SK-N-SH treated with all-trans-retinoic acid at 6 μM for 48 hours (cell line): ENCODE data around the gene TPM4.

Source experiments
- ATAC-seq: fragments of 200-7000 bp; cut with Tn5 transposase; 3 replicates; pipeline ENCODE4 v1.9.1; 2020; ENCODE audit warnings: mild to moderate bottlenecking, moderate library complexity
- ARNTL ChIP-seq: fragments of 450-650 bp; formaldehyde crosslinking; IDR thresholded peaks from 2 replicates; pipeline ENCODE4 v1.5.0; 2020; ENCODE audit warnings: low read depth, mild to moderate bottlenecking, moderate library complexity, borderline replicate concordance
- BACH2 ChIP-seq: fragments of 250-450 bp; sonication (Bioruptor Pico); IDR thresholded peaks from 2 replicates; pipeline ENCODE4 v1.9.0; 2021; ENCODE audit warnings: mild to moderate bottlenecking, borderline replicate concordance
- CSDC2 ChIP-seq: fragments of 250-450 bp; sonication (Bioruptor Pico); IDR thresholded peaks from 2 replicates; pipeline ENCODE4 v1.5.0; 2020; ENCODE audit warnings: mild to moderate bottlenecking, moderate library complexity
- CSRNP3 ChIP-seq: fragments of 250-450 bp; sonication (Bioruptor Pico); IDR thresholded peaks from 2 replicates; pipeline ENCODE4 v1.5.1; 2021; ENCODE audit warnings: mild to moderate bottlenecking, moderate library complexity
- ESRRG ChIP-seq: fragments of 250-450 bp; sonication (Bioruptor Pico); IDR thresholded peaks from 2 replicates; pipeline ENCODE4 v1.6.1; 2021; ENCODE audit warnings: mild to moderate bottlenecking
- GLIS3 ChIP-seq: fragments of 250-450 bp; sonication (Bioruptor Pico); IDR thresholded peaks from 2 replicates; pipeline ENCODE4 v1.5.0; 2020; ENCODE audit warnings: mild to moderate bottlenecking, moderate library complexity
- ISL1 ChIP-seq: fragments of 250-450 bp; sonication (Bioruptor Pico); IDR thresholded peaks from 2 replicates; pipeline ENCODE4 v2.1.2; 2022; ENCODE audit warnings: mild to moderate bottlenecking, moderate library complexity
- OSR1 ChIP-seq: fragments of 250-450 bp; sonication (Bioruptor Pico); IDR thresholded peaks from 2 replicates; pipeline ENCODE4 v1.8.0; 2022; ENCODE audit warnings: moderate library complexity, mild to moderate bottlenecking, inconsistent platforms
- POU6F1 ChIP-seq: fragments of 250-450 bp; sonication (Bioruptor Pico); IDR thresholded peaks from 2 replicates; pipeline ENCODE4 v1.8.0; 2021; ENCODE audit warnings: low read depth, mild to moderate bottlenecking, moderate library complexity, borderline replicate concordance
- PPARA ChIP-seq: fragments of 250-450 bp; sonication (Bioruptor Pico); IDR thresholded peaks from 2 replicates; pipeline ENCODE4 v1.5.0; 2020; ENCODE audit warnings: mild to moderate bottlenecking, borderline replicate concordance
- RARB ChIP-seq: fragments of 250-450 bp; sonication (Bioruptor Pico); IDR thresholded peaks from 2 replicates; pipeline ENCODE4 v1.8.0; 2021; ENCODE audit warnings: mild to moderate bottlenecking, moderate library complexity
- SNAI2 ChIP-seq: fragments of 250-450 bp; sonication (Bioruptor Pico); IDR thresholded peaks from 2 replicates; pipeline ENCODE4 v1.5.0; 2020; ENCODE audit warnings: mild to moderate bottlenecking, moderate library complexity
- ZC3H10 ChIP-seq: fragments of 250-450 bp; sonication (Bioruptor Pico); IDR thresholded peaks from 2 replicates; pipeline ENCODE4 v1.5.1; 2021; ENCODE audit warnings: mild to moderate bottlenecking, moderate library complexity
- ZFP3 ChIP-seq: fragments of 250-450 bp; sonication (Bioruptor Pico); IDR thresholded peaks from 2 replicates; pipeline ENCODE4 v1.5.0; 2020; ENCODE audit warnings: mild to moderate bottlenecking, moderate library complexity
- ZFP30 ChIP-seq: fragments of 450-650 bp; formaldehyde crosslinking; IDR thresholded peaks from 2 replicates; pipeline ENCODE4 v1.5.0; 2022; ENCODE audit warnings: mild to moderate bottlenecking, moderate library complexity
- ZNF565 ChIP-seq: fragments of 450-650 bp; formaldehyde crosslinking; conservative IDR thresholded peaks from 2 replicates; pipeline ENCODE4 v1.5.0; 2020; ENCODE audit warnings: low read depth, mild to moderate bottlenecking, moderate library complexity
- ZNF70 ChIP-seq: fragments of 450-650 bp; formaldehyde crosslinking; IDR thresholded peaks from 2 replicates; pipeline ENCODE4 v1.5.0; 2020; ENCODE audit warnings: mild to moderate bottlenecking, moderate library complexity
- ZNF8 ChIP-seq: fragments of 450-650 bp; formaldehyde crosslinking; IDR thresholded peaks from 2 replicates; pipeline ENCODE4 v1.5.0; 2020; ENCODE audit warnings: mild to moderate bottlenecking, moderate library complexity
- TF ChIP-seq, protein P1 (sequence below): fragments of 250-450 bp; sonication (Bioruptor Pico); IDR thresholded peaks from 2 replicates; pipeline ENCODE4 v1.5.1; 2020; ENCODE audit warnings: low read depth, mild to moderate bottlenecking, moderate library complexity
- TF ChIP-seq, protein P2 (sequence below): fragments of 250-450 bp; sonication (Bioruptor Pico); IDR thresholded peaks from 2 replicates; pipeline ENCODE4 v1.8.0; 2020; ENCODE audit warnings: mild to moderate bottlenecking, moderate library complexity, borderline replicate concordance
- TF ChIP-seq, protein P3 (sequence below): fragments of 250-450 bp; sonication (Bioruptor Pico); IDR thresholded peaks from 2 replicates; pipeline ENCODE4 v1.5.0; 2020; ENCODE audit warnings: mild to moderate bottlenecking, moderate library complexity

Gene TPM4

GRCh38 chr19:16041991-16042386 is 34.3 kb upstream of the TPM4 start:
- no peak for ATAC-seq
- TF ChIP-seq OSR1 (CRISPR knock-in tag) = no peak
- TF ChIP-seq ZNF8 (CRISPR knock-in tag) = no peak
- no peak for TF ChIP-seq BACH2 (CRISPR knock-in tag)
- TF ChIP-seq, protein P1, sequence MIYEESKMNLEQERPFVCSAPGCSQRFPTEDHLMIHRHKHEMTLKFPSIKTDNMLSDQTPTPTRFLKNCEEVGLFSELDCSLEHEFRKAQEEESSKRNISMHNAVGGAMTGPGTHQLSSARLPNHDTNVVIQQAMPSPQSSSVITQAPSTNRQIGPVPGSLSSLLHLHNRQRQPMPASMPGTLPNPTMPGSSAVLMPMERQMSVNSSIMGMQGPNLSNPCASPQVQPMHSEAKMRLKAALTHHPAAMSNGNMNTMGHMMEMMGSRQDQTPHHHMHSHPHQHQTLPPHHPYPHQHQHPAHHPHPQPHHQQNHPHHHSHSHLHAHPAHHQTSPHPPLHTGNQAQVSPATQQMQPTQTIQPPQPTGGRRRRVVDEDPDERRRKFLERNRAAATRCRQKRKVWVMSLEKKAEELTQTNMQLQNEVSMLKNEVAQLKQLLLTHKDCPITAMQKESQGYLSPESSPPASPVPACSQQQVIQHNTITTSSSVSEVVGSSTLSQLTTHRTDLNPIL = no peak

DNA sequence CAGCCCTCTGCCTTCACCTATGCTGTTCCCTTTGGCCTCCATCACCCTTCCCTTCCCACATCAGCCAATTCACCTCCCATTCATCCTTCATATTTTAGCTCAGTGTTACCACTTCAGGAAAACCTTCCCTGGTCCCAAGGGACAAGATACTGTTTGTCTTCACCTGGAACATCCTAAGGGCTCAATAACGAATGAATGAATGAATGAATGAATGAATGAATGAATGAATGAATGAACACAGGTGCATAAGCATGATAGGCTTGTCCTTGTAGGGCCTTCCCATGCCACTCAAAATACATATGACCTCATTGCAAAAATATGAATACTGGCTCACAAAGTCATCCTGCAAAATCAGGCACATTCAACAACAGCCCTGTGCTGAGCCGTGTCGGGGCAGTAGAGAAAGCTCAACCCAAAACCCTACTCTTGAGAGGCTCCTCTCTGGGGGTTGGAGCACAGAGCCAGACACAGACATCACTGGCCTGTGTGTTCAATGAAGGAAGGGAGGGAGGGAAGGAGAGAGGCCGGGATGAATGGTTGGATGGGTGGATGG is 33.7 kb upstream of the TPM4 start:
- no peak for ATAC-seq
- no peak for TF ChIP-seq ZFP30
- TF ChIP-seq RARB (CRISPR knock-in tag) = no peak
- TF ChIP-seq ARNTL (CRISPR knock-in tag) = no peak
- no peak for TF ChIP-seq ZC3H10

- no peak for ATAC-seq
- no peak for TF ChIP-seq RARB (CRISPR knock-in tag)
- TF ChIP-seq OSR1 (CRISPR knock-in tag) = no peak
- TF ChIP-seq CSDC2 (CRISPR knock-in tag) = no peak
- TF ChIP-seq CSRNP3 (CRISPR knock-in tag) = no peak
- TF ChIP-seq, protein P2, sequence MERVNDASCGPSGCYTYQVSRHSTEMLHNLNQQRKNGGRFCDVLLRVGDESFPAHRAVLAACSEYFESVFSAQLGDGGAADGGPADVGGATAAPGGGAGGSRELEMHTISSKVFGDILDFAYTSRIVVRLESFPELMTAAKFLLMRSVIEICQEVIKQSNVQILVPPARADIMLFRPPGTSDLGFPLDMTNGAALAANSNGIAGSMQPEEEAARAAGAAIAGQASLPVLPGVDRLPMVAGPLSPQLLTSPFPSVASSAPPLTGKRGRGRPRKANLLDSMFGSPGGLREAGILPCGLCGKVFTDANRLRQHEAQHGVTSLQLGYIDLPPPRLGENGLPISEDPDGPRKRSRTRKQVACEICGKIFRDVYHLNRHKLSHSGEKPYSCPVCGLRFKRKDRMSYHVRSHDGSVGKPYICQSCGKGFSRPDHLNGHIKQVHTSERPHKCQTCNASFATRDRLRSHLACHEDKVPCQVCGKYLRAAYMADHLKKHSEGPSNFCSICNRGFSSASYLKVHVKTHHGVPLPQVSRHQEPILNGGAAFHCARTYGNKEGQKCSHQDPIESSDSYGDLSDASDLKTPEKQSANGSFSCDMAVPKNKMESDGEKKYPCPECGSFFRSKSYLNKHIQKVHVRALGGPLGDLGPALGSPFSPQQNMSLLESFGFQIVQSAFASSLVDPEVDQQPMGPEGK (CRISPR knock-in tag) = no peak
- no peak for TF ChIP-seq ESRRG (CRISPR knock-in tag)
- no peak for TF ChIP-seq ISL1
- no peak for TF ChIP-seq ARNTL (CRISPR knock-in tag)
- no peak for TF ChIP-seq POU6F1 (CRISPR knock-in tag)
- TF ChIP-seq ZFP3 (CRISPR knock-in tag) = no peak
- TF ChIP-seq ZNF8 (CRISPR knock-in tag) = no peak
- no peak for TF ChIP-seq PPARA
- TF ChIP-seq, protein P1 = no peak
- no peak for TF ChIP-seq BACH2 (CRISPR knock-in tag)
- TF ChIP-seq ZNF565 (CRISPR knock-in tag) = no peak
- TF ChIP-seq SNAI2 (CRISPR knock-in tag) = no peak
- TF ChIP-seq ZNF70 (CRISPR knock-in tag) = no peak
- TF ChIP-seq GLIS3 = no peak
- TF ChIP-seq, protein P3, sequence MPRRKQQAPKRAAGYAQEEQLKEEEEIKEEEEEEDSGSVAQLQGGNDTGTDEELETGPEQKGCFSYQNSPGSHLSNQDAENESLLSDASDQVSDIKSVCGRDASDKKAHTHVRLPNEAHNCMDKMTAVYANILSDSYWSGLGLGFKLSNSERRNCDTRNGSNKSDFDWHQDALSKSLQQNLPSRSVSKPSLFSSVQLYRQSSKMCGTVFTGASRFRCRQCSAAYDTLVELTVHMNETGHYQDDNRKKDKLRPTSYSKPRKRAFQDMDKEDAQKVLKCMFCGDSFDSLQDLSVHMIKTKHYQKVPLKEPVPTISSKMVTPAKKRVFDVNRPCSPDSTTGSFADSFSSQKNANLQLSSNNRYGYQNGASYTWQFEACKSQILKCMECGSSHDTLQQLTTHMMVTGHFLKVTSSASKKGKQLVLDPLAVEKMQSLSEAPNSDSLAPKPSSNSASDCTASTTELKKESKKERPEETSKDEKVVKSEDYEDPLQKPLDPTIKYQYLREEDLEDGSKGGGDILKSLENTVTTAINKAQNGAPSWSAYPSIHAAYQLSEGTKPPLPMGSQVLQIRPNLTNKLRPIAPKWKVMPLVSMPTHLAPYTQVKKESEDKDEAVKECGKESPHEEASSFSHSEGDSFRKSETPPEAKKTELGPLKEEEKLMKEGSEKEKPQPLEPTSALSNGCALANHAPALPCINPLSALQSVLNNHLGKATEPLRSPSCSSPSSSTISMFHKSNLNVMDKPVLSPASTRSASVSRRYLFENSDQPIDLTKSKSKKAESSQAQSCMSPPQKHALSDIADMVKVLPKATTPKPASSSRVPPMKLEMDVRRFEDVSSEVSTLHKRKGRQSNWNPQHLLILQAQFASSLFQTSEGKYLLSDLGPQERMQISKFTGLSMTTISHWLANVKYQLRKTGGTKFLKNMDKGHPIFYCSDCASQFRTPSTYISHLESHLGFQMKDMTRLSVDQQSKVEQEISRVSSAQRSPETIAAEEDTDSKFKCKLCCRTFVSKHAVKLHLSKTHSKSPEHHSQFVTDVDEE (CRISPR knock-in tag) = no peak
Observed at GRCh38 chr19:16043156-16043757, 33.0 kb upstream of the TPM4 start.
